ENCODE data around the gene OMP. TPM values are rescaled to one million over a fixed set of nuclear protein-coding genes. Genes with fewer than 3 reads are reported as not detected.

OMP gene
- polyA plus RNA-seq, 4 donors = 1.5 to 2.7 (median 2.4) TPM; not detected in 1

DNA sequence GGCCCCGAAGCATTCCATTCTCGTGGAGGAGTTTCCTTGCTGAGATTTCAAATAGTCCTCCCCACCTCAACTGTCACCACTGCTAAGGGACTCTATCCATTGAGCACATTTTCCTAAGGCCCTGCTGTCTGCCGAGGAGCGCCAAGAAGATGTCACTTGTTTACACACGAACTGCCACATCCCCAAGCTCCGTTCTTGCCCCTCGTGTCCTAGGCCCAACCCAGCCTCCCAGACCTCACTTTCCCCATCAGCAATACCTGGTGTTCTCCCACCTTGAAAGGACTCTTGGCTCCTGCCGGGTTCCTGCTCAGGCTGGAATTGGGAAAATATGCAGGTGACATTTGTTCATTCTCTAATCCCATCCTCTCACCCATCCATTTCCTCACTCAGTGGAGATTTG is 21.4 kb downstream of the OMP start:
- H3K27me3 ChIP-seq (ENCODE audit: control insufficient read depth in 3 of 3, insufficient read depth in 3 of 3, low read length in 3 of 3) = no peaks in the 10 kb centered on the region
- DNase-seq = no peak
- 83 to 90% (median 84%) methylated on average over 8 of the region's 8 CpGs for WGBS, 3 donors
- peaks cover 7 to 69% (median 20%) of the 10 kb centered on the region in 3 donors for H3K36me3 ChIP-seq (ENCODE audit: control insufficient read depth in 3 of 3, insufficient read depth in 2 of 3, low read depth in 1 of 3, low read length in 3 of 3)
- no peak for FAIRE-seq
- no peaks in the 10 kb centered on the region for H3K9me3 ChIP-seq (ENCODE audit: control insufficient read depth in 2 of 2, insufficient read depth in 1 of 2, low read depth in 1 of 2, low read length in 1 of 2)
- no peak overlapping the region for H3K4me3 ChIP-seq (ENCODE audit: low read depth in 1 of 3, low read length in 3 of 3)
- H3K4me1 ChIP-seq (ENCODE audit: control insufficient read depth in 3 of 3, insufficient read depth in 2 of 3, low read depth in 1 of 3, low read length in 2 of 3) = peaks cover 0 to 10% (median 0%) of the 10 kb centered on the region in 3 donors
- H3K27ac ChIP-seq (ENCODE audit: low read depth in 1 of 3, low read length in 2 of 3) = no peak overlapping the region

DNA sequence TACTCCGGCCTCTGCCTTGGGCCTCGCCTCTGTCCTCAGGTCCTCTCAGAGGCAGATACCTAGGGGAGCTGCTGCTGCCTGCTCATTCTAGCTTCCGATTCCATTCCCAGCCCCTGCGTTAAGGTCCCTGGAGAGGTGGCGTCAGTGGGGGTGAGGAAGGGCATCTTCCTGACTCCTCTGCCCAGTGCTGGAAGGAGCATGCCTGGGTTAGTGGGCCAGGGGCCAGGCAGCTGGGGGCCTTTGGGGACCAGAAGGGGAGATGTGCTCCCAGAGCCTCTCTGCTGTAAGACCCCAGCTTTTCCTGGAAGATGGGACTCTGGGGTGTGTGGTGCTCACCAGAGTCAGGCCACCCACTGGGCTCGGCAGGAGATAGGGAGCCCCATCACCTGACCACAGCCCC is 21.8 kb downstream of the OMP start:
- 88 to 93% (median 92%) methylated on average over 6 of the region's 6 CpGs for WGBS, 3 donors
- H3K36me3 ChIP-seq (ENCODE audit: control insufficient read depth in 3 of 3, insufficient read depth in 2 of 3, low read depth in 1 of 3, low read length in 3 of 3) = peaks cover 7 to 64% (median 19%) of the 10 kb centered on the region in 3 donors
- H3K4me3 ChIP-seq (ENCODE audit: low read depth in 1 of 3, low read length in 3 of 3) = no peak overlapping the region
- no peak overlapping the region for H3K27ac ChIP-seq (ENCODE audit: low read depth in 1 of 3, low read length in 2 of 3)
- no peaks in the 10 kb centered on the region for H3K27me3 ChIP-seq (ENCODE audit: control insufficient read depth in 3 of 3, insufficient read depth in 3 of 3, low read length in 3 of 3)
- no peaks in the 10 kb centered on the region for H3K9me3 ChIP-seq (ENCODE audit: control insufficient read depth in 2 of 2, insufficient read depth in 1 of 2, low read depth in 1 of 2, low read length in 1 of 2)
- peaks cover 0 to 10% (median 0%) of the 10 kb centered on the region in 3 donors for H3K4me1 ChIP-seq (ENCODE audit: control insufficient read depth in 3 of 3, insufficient read depth in 2 of 3, low read depth in 1 of 3, low read length in 2 of 3)
- DNase-seq (no peak), FAIRE-seq (no peak)

DNA sequence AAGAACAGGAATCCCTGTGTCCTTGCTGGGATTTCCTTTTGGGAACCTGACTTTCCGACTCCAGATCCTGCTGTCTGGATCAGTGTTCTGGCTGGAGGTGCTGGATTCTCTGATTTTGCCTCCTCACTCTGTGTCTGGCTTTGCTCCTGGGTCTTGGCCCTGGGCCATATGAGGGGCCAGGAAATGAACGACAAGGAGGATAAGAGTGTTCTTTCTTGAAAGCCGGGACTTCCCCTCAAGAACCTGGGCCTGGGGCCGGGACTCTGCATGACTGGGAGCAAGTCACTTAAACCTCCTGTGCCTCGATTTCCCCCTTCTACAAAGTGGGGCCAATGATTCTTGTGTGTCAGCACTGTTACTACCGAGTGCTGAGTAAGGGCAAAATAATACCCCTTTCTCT is 22.6 kb downstream of the OMP start:
- no peaks in the 10 kb centered on the region for H3K27me3 ChIP-seq (ENCODE audit: control insufficient read depth in 3 of 3, insufficient read depth in 3 of 3, low read length in 3 of 3)
- no peaks in the 10 kb centered on the region for H3K9me3 ChIP-seq (ENCODE audit: control insufficient read depth in 2 of 2, insufficient read depth in 1 of 2, low read depth in 1 of 2, low read length in 1 of 2)
- FAIRE-seq (no peak), DNase-seq (no peak)
- no peak overlapping the region for H3K4me3 ChIP-seq (ENCODE audit: low read depth in 1 of 3, low read length in 3 of 3)
- 61 to 74% (median 65%) methylated on average over 6 of the region's 6 CpGs for WGBS, 3 donors
- peaks cover 0 to 17% (median 0%) of the 10 kb centered on the region in 3 donors for H3K4me1 ChIP-seq (ENCODE audit: control insufficient read depth in 3 of 3, insufficient read depth in 2 of 3, low read depth in 1 of 3, low read length in 2 of 3)
- no peak overlapping the region for H3K27ac ChIP-seq (ENCODE audit: low read depth in 1 of 3, low read length in 2 of 3)
- H3K36me3 ChIP-seq (ENCODE audit: control insufficient read depth in 3 of 3, insufficient read depth in 2 of 3, low read depth in 1 of 3, low read length in 3 of 3) = peaks cover 7 to 61% (median 15%) of the 10 kb centered on the region in 3 donors

DNA sequence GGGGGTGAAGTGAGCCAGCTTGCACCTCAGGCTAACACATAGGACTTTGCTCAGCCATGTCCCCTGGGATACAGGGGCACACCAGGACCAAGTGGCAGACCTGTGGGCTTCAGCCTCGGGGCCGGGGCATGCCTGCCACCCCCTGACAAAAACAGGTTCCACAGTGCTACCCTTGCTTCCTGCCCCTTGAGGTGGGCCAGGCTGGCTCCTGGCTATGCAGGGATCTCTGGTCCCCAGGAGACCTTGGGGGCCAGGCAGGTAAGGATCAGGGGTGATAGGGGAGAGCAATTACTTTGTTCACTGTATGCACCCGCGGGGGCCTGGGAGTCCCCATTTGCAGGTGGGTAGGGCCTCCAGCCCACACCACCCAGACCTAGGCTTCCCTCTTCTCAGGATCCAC is 23.1 kb downstream of the OMP start:
- no peak for DNase-seq
- H3K4me3 ChIP-seq (ENCODE audit: low read depth in 1 of 3, low read length in 3 of 3) = no peak overlapping the region
- 63 to 84% (median 63%) methylated on average over 4 of the region's 4 CpGs for WGBS, 3 donors

DNA sequence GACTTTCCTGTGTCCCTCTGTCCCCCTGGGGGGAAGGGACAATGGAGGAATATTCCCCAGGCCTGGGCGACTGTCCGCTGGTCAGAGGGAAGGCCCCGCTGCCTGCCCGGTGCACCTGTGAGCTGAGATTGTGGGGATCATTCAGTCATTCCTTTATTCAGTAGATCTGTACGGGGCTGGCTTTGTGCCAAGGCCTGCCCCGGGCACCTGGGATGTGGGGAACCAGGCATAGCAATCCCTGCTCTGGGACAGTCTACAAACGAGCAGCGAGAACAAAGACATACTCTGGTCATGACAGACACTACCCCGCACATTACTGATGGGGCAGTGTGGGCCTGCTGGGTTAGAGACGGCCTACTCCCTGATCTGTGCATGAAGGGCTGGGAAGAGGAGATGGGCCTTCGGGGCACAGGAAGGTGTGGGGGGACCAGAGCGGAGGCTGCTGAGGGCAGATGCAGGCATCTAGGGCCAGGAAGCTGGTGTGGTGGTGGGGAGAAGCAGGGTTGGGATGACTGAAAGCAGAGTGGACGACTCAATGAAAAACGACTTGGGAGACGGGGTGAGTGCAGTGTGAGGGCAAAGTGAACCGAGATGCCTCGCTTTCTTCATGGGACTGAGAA is 23.6 kb downstream of the OMP start:
- Histone ChIP-seq H3K36me3 (ENCODE audit: control insufficient read depth in 3 of 3, insufficient read depth in 2 of 3, low read depth in 1 of 3, low read length in 3 of 3) (peaks cover 7 to 61% (median 9%) of the 10 kb centered on the region in 3 donors), H3K27ac (ENCODE audit: low read depth in 1 of 3, low read length in 2 of 3) (no peak overlapping the region), H3K4me3 (ENCODE audit: low read depth in 1 of 3, low read length in 3 of 3) (no peak overlapping the region), H3K4me1 (ENCODE audit: control insufficient read depth in 3 of 3, insufficient read depth in 2 of 3, low read depth in 1 of 3, low read length in 2 of 3) (peaks cover 0 to 25% (median 0%) of the 10 kb centered on the region in 3 donors), H3K9me3 (ENCODE audit: control insufficient read depth in 2 of 2, insufficient read depth in 1 of 2, low read depth in 1 of 2, low read length in 1 of 2) (no peaks in the 10 kb centered on the region), H3K27me3 (ENCODE audit: control insufficient read depth in 3 of 3, insufficient read depth in 3 of 3, low read length in 3 of 3) (no peaks in the 10 kb centered on the region)
- 25 to 62% (median 45%) methylated on average over 17 of the region's 17 CpGs for WGBS, 3 donors
- FAIRE-seq = no peak
- DNase-seq = no peak

More for the DNA sequence above, 23.1 kb downstream of the OMP start:
- Histone ChIP-seq H3K4me1 (ENCODE audit: control insufficient read depth in 3 of 3, insufficient read depth in 2 of 3, low read depth in 1 of 3, low read length in 2 of 3) (peaks cover 0 to 20% (median 0%) of the 10 kb centered on the region in 3 donors), H3K36me3 (ENCODE audit: control insufficient read depth in 3 of 3, insufficient read depth in 2 of 3, low read depth in 1 of 3, low read length in 3 of 3) (peaks cover 7 to 61% (median 10%) of the 10 kb centered on the region in 3 donors), H3K27me3 (ENCODE audit: control insufficient read depth in 3 of 3, insufficient read depth in 3 of 3, low read length in 3 of 3) (no peaks in the 10 kb centered on the region), H3K27ac (ENCODE audit: low read depth in 1 of 3, low read length in 2 of 3) (no peak overlapping the region), H3K9me3 (ENCODE audit: control insufficient read depth in 2 of 2, insufficient read depth in 1 of 2, low read depth in 1 of 2, low read length in 1 of 2) (no peaks in the 10 kb centered on the region)
- FAIRE-seq = no peak

DNA sequence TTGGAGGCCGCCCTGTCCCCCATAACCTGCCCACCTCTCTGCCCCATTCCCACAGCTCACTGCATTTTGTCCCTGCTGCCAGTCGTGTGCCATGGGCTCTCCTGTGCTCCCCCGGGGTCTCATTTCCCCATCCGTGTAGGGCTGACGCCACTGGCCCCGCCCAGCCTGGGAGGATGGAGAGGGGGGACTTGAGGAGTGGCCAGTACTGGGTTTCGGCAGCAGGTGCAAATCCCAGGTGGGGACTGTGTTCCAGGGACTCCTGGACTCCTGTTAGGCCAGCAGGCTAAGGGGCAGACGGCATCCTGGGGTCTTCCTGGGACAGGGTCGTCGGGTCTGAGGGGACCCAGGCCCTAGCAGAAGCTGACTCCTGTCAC is 24.2 kb downstream of the OMP start:
- DNase-seq (no peak), FAIRE-seq (no peak)
- H3K27ac ChIP-seq (ENCODE audit: low read depth in 1 of 3, low read length in 2 of 3) = peak overlapping the region in 1 of 3 donors; percentile 93
- H3K9me3 ChIP-seq (ENCODE audit: control insufficient read depth in 2 of 2, insufficient read depth in 1 of 2, low read depth in 1 of 2, low read length in 1 of 2) = no peaks in the 10 kb centered on the region
- peaks cover 0 to 31% (median 0%) of the 10 kb centered on the region in 3 donors for H3K4me1 ChIP-seq (ENCODE audit: control insufficient read depth in 3 of 3, insufficient read depth in 2 of 3, low read depth in 1 of 3, low read length in 2 of 3)
- peaks cover 5 to 61% (median 7%) of the 10 kb centered on the region in 3 donors for H3K36me3 ChIP-seq (ENCODE audit: control insufficient read depth in 3 of 3, insufficient read depth in 2 of 3, low read depth in 1 of 3, low read length in 3 of 3)
- no peaks in the 10 kb centered on the region for H3K27me3 ChIP-seq (ENCODE audit: control insufficient read depth in 3 of 3, insufficient read depth in 3 of 3, low read length in 3 of 3)
- peak overlapping the region in 2 of 3 donors; percentile 6 to 84 for H3K4me3 ChIP-seq (ENCODE audit: low read depth in 1 of 3, low read length in 3 of 3)
- 10 to 16% (median 14%) methylated on average over 8 to 10 of the region's 10 CpGs for WGBS, 3 donors

DNA sequence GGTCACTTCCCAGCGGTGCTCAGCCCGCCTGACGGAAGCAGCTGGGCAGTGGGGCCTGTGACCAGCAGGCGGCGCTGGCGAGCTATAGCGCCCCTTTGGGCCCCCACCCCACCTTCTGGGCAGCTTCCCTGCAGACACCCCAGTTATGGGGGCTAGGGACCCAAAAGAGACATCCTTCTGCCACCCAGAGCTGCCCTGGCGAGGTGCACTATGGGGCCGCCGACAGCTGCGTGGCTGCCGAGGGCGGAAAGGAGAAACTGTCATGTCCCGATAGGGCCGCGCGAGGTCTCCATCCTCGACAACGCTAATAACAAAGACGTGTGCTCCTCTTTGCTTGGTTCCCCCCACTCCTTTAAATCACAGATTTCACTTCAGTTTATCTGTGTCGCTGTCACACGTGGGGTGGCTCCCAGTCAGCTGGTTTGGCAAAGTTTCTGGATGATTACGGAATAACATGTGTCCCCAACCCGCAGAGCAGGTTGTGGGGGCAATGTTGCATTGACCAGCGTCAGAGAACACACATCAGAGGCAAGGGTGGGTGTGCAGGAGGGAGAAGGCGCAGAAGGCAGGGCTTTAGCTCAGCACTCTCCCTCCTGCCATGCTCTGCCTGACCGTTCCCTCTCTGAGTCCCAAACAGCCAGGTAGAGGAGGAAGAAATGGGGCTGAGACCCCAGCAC is 24.7 kb downstream of the OMP start:
- Histone ChIP-seq H3K4me3 (ENCODE audit: low read depth in 1 of 3, low read length in 3 of 3) (peak overlapping the region in 2 of 3 donors; percentile 6 to 84), H3K36me3 (ENCODE audit: control insufficient read depth in 3 of 3, insufficient read depth in 2 of 3, low read depth in 1 of 3, low read length in 3 of 3) (peaks cover 4 to 61% (median 5%) of the 10 kb centered on the region in 3 donors), H3K27me3 (ENCODE audit: control insufficient read depth in 3 of 3, insufficient read depth in 3 of 3, low read length in 3 of 3) (no peaks in the 10 kb centered on the region), H3K27ac (ENCODE audit: low read depth in 1 of 3, low read length in 2 of 3) (peak overlapping the region in 1 of 3 donors; percentile 93), H3K9me3 (ENCODE audit: control insufficient read depth in 2 of 2, insufficient read depth in 1 of 2, low read depth in 1 of 2, low read length in 1 of 2) (no peaks in the 10 kb centered on the region), H3K4me1 (ENCODE audit: control insufficient read depth in 3 of 3, insufficient read depth in 2 of 3, low read depth in 1 of 3, low read length in 2 of 3) (peaks cover 0 to 35% (median 0%) of the 10 kb centered on the region in 3 donors)
- whole genome bisulfite sequencing, 3 donors = 2 to 4% (median 3%) methylated on average over 26 to 27 of the region's 27 CpGs
- DNase-seq (peak; percentile 54 to 87), FAIRE-seq (no peak)

DNA sequence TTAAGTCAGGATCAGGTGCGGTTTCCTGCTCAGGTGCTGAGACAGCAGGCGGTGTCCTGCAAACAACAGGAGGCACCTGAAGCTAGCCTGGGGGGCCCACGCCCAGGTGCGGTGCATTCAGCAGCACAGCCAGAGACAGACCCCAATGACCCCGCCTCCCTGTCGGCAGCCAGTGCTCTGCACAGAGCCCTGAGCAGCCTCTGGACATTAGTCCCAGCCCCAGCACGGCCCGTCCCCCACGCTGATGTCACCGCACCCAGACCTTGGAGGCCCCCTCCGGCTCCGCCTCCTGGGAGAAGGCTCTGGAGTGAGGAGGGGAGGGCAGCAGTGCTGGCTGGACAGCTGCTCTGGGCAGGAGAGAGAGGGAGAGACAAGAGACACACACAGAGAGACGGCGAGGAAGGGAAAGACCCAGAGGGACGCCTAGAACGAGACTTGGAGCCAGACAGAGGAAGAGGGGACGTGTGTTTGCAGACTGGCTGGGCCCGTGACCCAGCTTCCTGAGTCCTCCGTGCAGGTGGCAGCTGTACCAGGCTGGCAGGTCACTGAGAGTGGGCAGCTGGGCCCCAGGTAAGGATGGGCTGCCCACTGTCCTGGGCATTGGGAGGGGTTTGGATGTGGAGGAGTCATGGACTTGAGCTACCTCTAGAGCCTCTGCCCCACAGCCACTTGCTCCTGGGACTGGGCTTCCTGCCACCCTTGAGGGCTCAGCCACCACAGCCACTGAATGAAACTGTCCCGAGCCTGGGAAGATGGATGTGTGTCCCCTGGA is 25.5 kb downstream of the OMP start, which contains the start of gene MYO7A:
Gene MYO7A, plus strand, starts transcription at position 327 of the 772 bp plus-strand sequence. CDS start 2,389 bp downstream, outside the sequence.
- FAIRE-seq = no peak
- Histone ChIP-seq H3K27me3 (ENCODE audit: control insufficient read depth in 3 of 3, insufficient read depth in 3 of 3, low read length in 3 of 3) (no peaks in the 10 kb centered on the region), H3K4me3 (ENCODE audit: low read depth in 1 of 3, low read length in 3 of 3) (peak within 1 kb of the TSS in 2 of 3 donors; percentile 6 to 84), H3K4me1 (ENCODE audit: control insufficient read depth in 3 of 3, insufficient read depth in 2 of 3, low read depth in 1 of 3, low read length in 2 of 3) (peaks cover 0 to 40% (median 0%) of the 10 kb centered on the region in 3 donors), H3K36me3 (ENCODE audit: control insufficient read depth in 3 of 3, insufficient read depth in 2 of 3, low read depth in 1 of 3, low read length in 3 of 3) (peaks cover 0 to 61% (median 4%) of the 10 kb centered on the region in 3 donors), H3K27ac (ENCODE audit: low read depth in 1 of 3, low read length in 2 of 3) (peak within 1 kb of the TSS in 1 of 3 donors; percentile 93), H3K9me3 (ENCODE audit: control insufficient read depth in 2 of 2, insufficient read depth in 1 of 2, low read depth in 1 of 2, low read length in 1 of 2) (no peaks in the 10 kb centered on the region)
- WGBS, 3 donors = 13 to 18% (median 16%) methylated on average over 18 to 20 of the region's 20 CpGs
- DNase-seq = peak; percentile 50 to 95

Measured in small intestine (tissue), 7 donors.